ENCODE measurements around the gene KCNB1.
A peak's percentile ranks its signal among the peaks of the same experiment; 100 is the strongest.

Gene KCNB1

GRCh38 chr20:49399329-49399728 lies 83.1 kb downstream of the KCNB1 start:
- 95% methylated on average over 5 of the region's 5 CpGs for WGBS
- no peak overlapping the region for H3K4me2 ChIP-seq (ENCODE audit: low read length, poor library complexity, severe bottlenecking)

GRCh38 chr20:49398401-49399144 lies 83.9 kb downstream of the KCNB1 start:
- no peak overlapping the region for H2BK15ac ChIP-seq (ENCODE audit: low read depth, poor library complexity, severe bottlenecking)
- H3K4me2 ChIP-seq (ENCODE audit: low read length, poor library complexity, severe bottlenecking) = no peak overlapping the region
- peaks cover 4% of the 10 kb centered on the region for H3K4me1 ChIP-seq (ENCODE audit: control insufficient read depth, insufficient read depth, low read depth, low read length)
- H3K9ac ChIP-seq (ENCODE audit: low read length) = no peak overlapping the region
- DNase-seq = no peak
- no peak overlapping the region for H2BK12ac ChIP-seq (ENCODE audit: low read length in 2 of 2)
- H3K79me1 ChIP-seq (replicated peaks; ENCODE audit: low read length, poor library complexity, severe bottlenecking) = no peaks in the 10 kb centered on the region
- WGBS = 83% methylated on average over 4 of the region's 4 CpGs
- H2BK5ac ChIP-seq (ENCODE audit: low read depth, low read length, poor library complexity, severe bottlenecking) = no peak overlapping the region
- no peaks in the 10 kb centered on the region for H3K36me3 ChIP-seq (ENCODE audit: control insufficient read depth in 1 of 2, insufficient read depth in 2 of 2, low read depth in 1 of 2, low read length in 2 of 2)
- no peak overlapping the region for H2BK120ac ChIP-seq (ENCODE audit: low read depth, low read length)
- no peak overlapping the region for H3K23ac ChIP-seq (ENCODE audit: low read length in 2 of 2)
- H4K8ac ChIP-seq (ENCODE audit: low read length) = no peak overlapping the region
- no peak overlapping the region for H3K14ac ChIP-seq (ENCODE audit: low read length in 2 of 2)
- H3K4ac ChIP-seq (ENCODE audit: low read depth in 1 of 2, low read length in 2 of 2) = no peak overlapping the region
- no peak overlapping the region for H2AFZ ChIP-seq (ENCODE audit: low read depth, low read length)
- H4K91ac ChIP-seq (ENCODE audit: low read length) = no peak overlapping the region
- H2AK5ac ChIP-seq (ENCODE audit: low read length, severe bottlenecking) = no peak overlapping the region
- H3K4me3 ChIP-seq (ENCODE audit: insufficient read depth in 1 of 2, low read depth in 1 of 2, low read length in 2 of 2) = no peak overlapping the region
- H3K27ac ChIP-seq (ENCODE audit: low read length, poor library complexity, severe bottlenecking) = no peak overlapping the region
- H3K9me3 ChIP-seq (ENCODE audit: control insufficient read depth, low read length) = no peaks in the 10 kb centered on the region
- peaks cover 18 to 41% of the 10 kb centered on the region in 2 experiments for H3K27me3 ChIP-seq (ENCODE audit: control insufficient read depth in 1 of 2, insufficient read depth in 1 of 2, low read length in 2 of 2)
- H3K18ac ChIP-seq (ENCODE audit: low read depth in 1 of 2, low read length in 2 of 2) = no peak overlapping the region

More at GRCh38 chr20:49399329-49399728, 83.1 kb downstream of the KCNB1 start:
- Histone ChIP-seq H2BK15ac (ENCODE audit: low read depth, poor library complexity, severe bottlenecking) (no peak overlapping the region), H2BK5ac (ENCODE audit: low read depth, low read length, poor library complexity, severe bottlenecking) (no peak overlapping the region), H3K36me3 (ENCODE audit: control insufficient read depth in 1 of 2, insufficient read depth in 2 of 2, low read depth in 1 of 2, low read length in 2 of 2) (no peaks in the 10 kb centered on the region), H3K79me1 (replicated peaks; ENCODE audit: low read length, poor library complexity, severe bottlenecking) (no peaks in the 10 kb centered on the region), H3K9ac (ENCODE audit: low read length) (no peak overlapping the region), H3K4ac (ENCODE audit: low read depth in 1 of 2, low read length in 2 of 2) (no peak overlapping the region), H3K23ac (ENCODE audit: low read length in 2 of 2) (no peak overlapping the region), H3K4me3 (ENCODE audit: insufficient read depth in 1 of 2, low read depth in 1 of 2, low read length in 2 of 2) (no peak overlapping the region), H3K27ac (ENCODE audit: low read length, poor library complexity, severe bottlenecking) (no peak overlapping the region), H4K91ac (ENCODE audit: low read length) (no peak overlapping the region), H3K27me3 (ENCODE audit: control insufficient read depth in 1 of 2, insufficient read depth in 1 of 2, low read length in 2 of 2) (peaks cover 14 to 39% of the 10 kb centered on the region in 2 experiments), H4K8ac (ENCODE audit: low read length) (no peak overlapping the region), H2AFZ (ENCODE audit: low read depth, low read length) (no peak overlapping the region), H3K9me3 (ENCODE audit: control insufficient read depth, low read length) (no peaks in the 10 kb centered on the region), H2BK120ac (ENCODE audit: low read depth, low read length) (no peak overlapping the region), H3K14ac (ENCODE audit: low read length in 2 of 2) (no peak overlapping the region), H3K4me1 (ENCODE audit: control insufficient read depth, insufficient read depth, low read depth, low read length) (peaks cover 4% of the 10 kb centered on the region), H3K18ac (ENCODE audit: low read depth in 1 of 2, low read length in 2 of 2) (no peak overlapping the region), H2BK12ac (ENCODE audit: low read length in 2 of 2) (no peak overlapping the region), H2AK5ac (ENCODE audit: low read length, severe bottlenecking) (no peak overlapping the region)
- no peak for DNase-seq

GRCh38 chr20:49397525-49397924 lies 84.9 kb downstream of the KCNB1 start:
- no peak overlapping the region for H3K27ac ChIP-seq (ENCODE audit: low read length, poor library complexity, severe bottlenecking)
- H2BK12ac ChIP-seq (ENCODE audit: low read length in 2 of 2) = no peak overlapping the region
- no peak overlapping the region for H2BK5ac ChIP-seq (ENCODE audit: low read depth, low read length, poor library complexity, severe bottlenecking)
- 46% methylated on average over 5 of the region's 6 CpGs for WGBS
- H2BK15ac ChIP-seq (ENCODE audit: low read depth, poor library complexity, severe bottlenecking) = no peak overlapping the region
- H3K14ac ChIP-seq (ENCODE audit: low read length in 2 of 2) = no peak overlapping the region
- H3K79me1 ChIP-seq (replicated peaks; ENCODE audit: low read length, poor library complexity, severe bottlenecking) = no peaks in the 10 kb centered on the region
- no peak overlapping the region for H4K8ac ChIP-seq (ENCODE audit: low read length)
- H3K4me1 ChIP-seq (ENCODE audit: control insufficient read depth, insufficient read depth, low read depth, low read length) = peaks cover 4% of the 10 kb centered on the region
- DNase-seq = peak; percentile 45
- H3K23ac ChIP-seq (ENCODE audit: low read length in 2 of 2) = no peak overlapping the region
- H3K4me2 ChIP-seq (ENCODE audit: low read length, poor library complexity, severe bottlenecking) = no peak overlapping the region
- H3K9me3 ChIP-seq (ENCODE audit: control insufficient read depth, low read length) = no peaks in the 10 kb centered on the region
- no peaks in the 10 kb centered on the region for H3K36me3 ChIP-seq (ENCODE audit: control insufficient read depth in 1 of 2, insufficient read depth in 2 of 2, low read depth in 1 of 2, low read length in 2 of 2)
- no peak overlapping the region for H2BK120ac ChIP-seq (ENCODE audit: low read depth, low read length)
- H3K27me3 ChIP-seq (ENCODE audit: control insufficient read depth in 1 of 2, insufficient read depth in 1 of 2, low read length in 2 of 2) = peaks cover 28 to 42% of the 10 kb centered on the region in 2 experiments
- H3K9ac ChIP-seq (ENCODE audit: low read length) = peak overlapping the region; percentile 18
- no peak overlapping the region for H2AK5ac ChIP-seq (ENCODE audit: low read length, severe bottlenecking)
- no peak overlapping the region for H3K4me3 ChIP-seq (ENCODE audit: insufficient read depth in 1 of 2, low read depth in 1 of 2, low read length in 2 of 2)
- no peak overlapping the region for H4K91ac ChIP-seq (ENCODE audit: low read length)
- no peak overlapping the region for H3K4ac ChIP-seq (ENCODE audit: low read depth in 1 of 2, low read length in 2 of 2)
- no peak overlapping the region for H3K18ac ChIP-seq (ENCODE audit: low read depth in 1 of 2, low read length in 2 of 2)
- no peak overlapping the region for H2AFZ ChIP-seq (ENCODE audit: low read depth, low read length)

DNA sequence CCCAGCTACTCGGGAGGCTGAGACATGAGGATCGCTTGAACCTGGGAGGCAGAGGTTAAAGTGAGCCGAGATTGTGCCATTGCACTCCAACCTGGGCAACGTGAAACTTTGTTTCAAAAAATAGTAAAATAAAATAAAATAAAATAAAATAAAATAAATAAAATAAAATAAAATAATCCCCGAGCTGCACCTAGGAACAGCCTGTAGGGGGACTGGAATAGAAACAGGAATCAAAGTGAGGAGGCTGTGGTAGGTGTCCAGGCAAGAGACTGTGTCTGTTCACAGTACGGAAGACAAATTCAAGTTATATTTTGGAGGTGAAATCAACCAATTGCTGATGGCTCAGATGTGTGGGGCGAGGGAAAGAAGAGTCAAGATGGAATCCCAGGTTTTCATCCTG lies 86.2 kb downstream of the KCNB1 start:
- H3K79me1 ChIP-seq (replicated peaks; ENCODE audit: low read length, poor library complexity, severe bottlenecking) = no peaks in the 10 kb centered on the region
- H2AK5ac ChIP-seq (ENCODE audit: low read length, severe bottlenecking) = no peak overlapping the region
- no peaks in the 10 kb centered on the region for H3K9me3 ChIP-seq (ENCODE audit: control insufficient read depth, low read length)
- no peaks in the 10 kb centered on the region for H3K36me3 ChIP-seq (ENCODE audit: control insufficient read depth in 1 of 2, insufficient read depth in 2 of 2, low read depth in 1 of 2, low read length in 2 of 2)
- H3K9ac ChIP-seq (ENCODE audit: low read length) = no peak overlapping the region
- H3K14ac ChIP-seq (ENCODE audit: low read length in 2 of 2) = no peak overlapping the region
- no peak overlapping the region for H3K23ac ChIP-seq (ENCODE audit: low read length in 2 of 2)
- H3K4me2 ChIP-seq (ENCODE audit: low read length, poor library complexity, severe bottlenecking) = no peak overlapping the region
- H3K4ac ChIP-seq (ENCODE audit: low read depth in 1 of 2, low read length in 2 of 2) = no peak overlapping the region
- H2AFZ ChIP-seq (ENCODE audit: low read depth, low read length) = no peak overlapping the region
- H2BK120ac ChIP-seq (ENCODE audit: low read depth, low read length) = no peak overlapping the region
- H4K91ac ChIP-seq (ENCODE audit: low read length) = no peak overlapping the region
- no peak overlapping the region for H2BK5ac ChIP-seq (ENCODE audit: low read depth, low read length, poor library complexity, severe bottlenecking)
- H3K4me3 ChIP-seq (ENCODE audit: insufficient read depth in 1 of 2, low read depth in 1 of 2, low read length in 2 of 2) = no peak overlapping the region
- no peak overlapping the region for H3K27ac ChIP-seq (ENCODE audit: low read length, poor library complexity, severe bottlenecking)
- no peak overlapping the region for H2BK15ac ChIP-seq (ENCODE audit: low read depth, poor library complexity, severe bottlenecking)
- WGBS = 91% methylated on average over 4 of the region's 7 CpGs
- no peak for DNase-seq
- peaks cover 4% of the 10 kb centered on the region for H3K4me1 ChIP-seq (ENCODE audit: control insufficient read depth, insufficient read depth, low read depth, low read length)
- H4K8ac ChIP-seq (ENCODE audit: low read length) = no peak overlapping the region
- H3K27me3 ChIP-seq (ENCODE audit: control insufficient read depth in 1 of 2, insufficient read depth in 1 of 2, low read length in 2 of 2) = peaks cover 41 to 50% of the 10 kb centered on the region in 2 experiments
- H3K18ac ChIP-seq (ENCODE audit: low read depth in 1 of 2, low read length in 2 of 2) = no peak overlapping the region
- H2BK12ac ChIP-seq (ENCODE audit: low read length in 2 of 2) = no peak overlapping the region
